Activated T-helper 2 cell treated with anti-CD3 and anti-CD28 coated beads, Interferon-gamma antibody, Interleukin-2, Interleukin-4, amounts not matched to agents 10 μg/mL and 5 μg/mL and 100 μg/mL, durations not matched to agents 14 hours and 24 hours and 36 hours (primary cell): ENCODE results near the gene ERAL1. TPM values are rescaled to one million over a fixed set of nuclear protein-coding genes. Genes with fewer than 3 reads are reported as not detected.
"Not testable (repeated sequence)": the region's sequence is repeated elsewhere in the genome, so short reads cannot be mapped to it uniquely, and the experiment has no call there.

Source experiments
- DNase-seq: peaks from one replicate; pipeline ENCODE4 v3.0.0; 2021; ENCODE audit warnings: low spot score
- H3K27ac Mint-ChIP-seq: one replicate; pipeline ENCODE4 v1.8.0; 2021; ENCODE audit warnings: mixed read lengths
- H3K27me3 Mint-ChIP-seq: one replicate; pipeline ENCODE4 v1.8.0; 2021; ENCODE audit warnings: low read depth, mixed read lengths
- H3K36me3 Mint-ChIP-seq: one replicate; pipeline ENCODE4 v1.8.0; 2021; ENCODE audit warnings: low read depth, mixed read lengths
- H3K4me1 Mint-ChIP-seq: one replicate; pipeline ENCODE4 v1.8.0; 2021; ENCODE audit warnings: low read depth, mixed read lengths
- H3K4me3 Mint-ChIP-seq: one replicate; pipeline ENCODE4 v1.8.0; 2021; ENCODE audit warnings: low read depth, mild to moderate bottlenecking, moderate library complexity, mixed read lengths
- H3K9me3 Mint-ChIP-seq: one replicate; pipeline ENCODE4 v1.8.0; 2021; ENCODE audit warnings: mixed read lengths
- intact Hi-C: fragments of 100-400 bp; cut with micrococcal nuclease; formaldehyde crosslinking; loops from one replicate; pipeline ENCODE4 v1.15.1; 2023
- total RNA-seq: library from RNA; stranded (reverse); gene quantifications from 2 replicates; pipeline ENCODE4 v1.2.3, GENCODE V29; 2022

Gene ERAL1
- total RNA-seq, 1 donor from 2014 or later: 60.4 TPM

DNA sequence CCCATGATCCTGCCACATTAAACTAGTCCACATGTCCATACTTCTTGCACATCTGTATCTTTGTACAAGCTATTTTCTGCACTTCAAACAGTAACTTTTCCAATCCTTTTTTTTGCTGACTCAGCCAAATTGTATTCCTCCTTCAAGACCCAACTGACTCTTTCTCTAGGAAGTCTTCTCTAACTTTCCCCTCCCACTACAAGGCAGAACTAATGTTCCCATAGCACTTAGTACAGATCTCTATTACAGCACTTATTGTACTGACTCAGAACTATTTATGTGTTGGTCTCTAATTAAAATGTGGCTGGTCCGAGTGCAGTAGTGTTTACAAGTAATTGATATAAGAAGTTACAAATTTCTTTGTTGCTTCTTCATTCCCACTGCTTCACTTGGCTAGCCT is 20.4 kb upstream of the ERAL1 start:
- Mint-ChIP-seq H3K4me1 (peaks cover 10% of the 10 kb centered on the region), H3K9me3 (no peaks in the 10 kb centered on the region), H3K27ac (no peak overlapping the region), H3K36me3 (peaks cover 19% of the 10 kb centered on the region), H3K4me3 (no peak overlapping the region), H3K27me3 (no peaks in the 10 kb centered on the region)
- intact Hi-C loops: no loop called here
- DNase-seq: no peak

DNA sequence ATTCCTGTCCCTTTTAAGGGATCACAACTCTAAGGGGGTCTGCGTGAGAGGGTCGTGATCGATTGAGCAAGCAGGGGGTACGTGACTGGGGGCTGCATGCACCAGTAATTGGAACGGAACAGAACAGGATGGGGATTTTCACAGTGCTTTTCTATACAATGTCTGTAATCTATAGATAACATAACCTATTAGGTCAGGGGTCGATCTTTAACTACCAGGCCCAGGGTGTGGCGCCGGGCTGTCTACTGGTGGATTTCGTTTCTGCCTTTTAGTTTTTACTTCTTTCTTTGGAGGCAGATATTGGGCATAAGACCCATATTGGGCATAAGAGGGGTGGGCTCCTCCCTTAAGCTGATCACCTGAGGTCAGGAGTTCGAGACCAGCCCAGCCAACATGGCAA is 18.3 kb upstream of the ERAL1 start:
- H3K27me3 Mint-ChIP-seq, DNase-seq, intact Hi-C loops, H3K4me3 Mint-ChIP-seq, H3K27ac Mint-ChIP-seq, H3K9me3 Mint-ChIP-seq: not testable (repeated sequence)
- peaks cover 18% of the 10 kb centered on the region for H3K4me1 Mint-ChIP-seq
- peaks cover 15% of the 10 kb centered on the region for H3K36me3 Mint-ChIP-seq

DNA sequence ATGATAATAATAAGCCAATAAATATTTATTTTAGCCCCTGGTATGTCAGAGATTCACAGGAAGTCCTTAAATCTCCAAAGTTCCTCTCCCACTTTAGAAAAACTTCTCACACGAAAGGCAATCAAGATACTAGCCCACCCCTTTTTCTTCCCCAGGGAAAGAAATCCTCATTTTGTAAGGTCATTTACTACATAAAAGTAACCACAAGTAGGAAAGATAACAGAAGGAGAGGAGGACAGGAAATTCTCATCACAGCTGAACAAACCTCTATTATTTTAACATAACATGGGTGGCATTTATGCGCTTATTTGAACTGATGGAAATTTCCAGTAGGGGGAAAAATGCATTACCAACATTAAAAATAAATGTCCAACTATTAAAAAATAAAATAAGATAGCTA is 15.6 kb upstream of the ERAL1 start:
- peaks cover 21% of the 10 kb centered on the region for H3K4me1 Mint-ChIP-seq
- H3K9me3 Mint-ChIP-seq: no peaks in the 10 kb centered on the region
- no peak overlapping the region for H3K4me3 Mint-ChIP-seq
- intact Hi-C loops: no loop called here
- DNase-seq: no peak
- no peak overlapping the region for H3K27ac Mint-ChIP-seq
- H3K27me3 Mint-ChIP-seq: no peaks in the 10 kb centered on the region
- H3K36me3 Mint-ChIP-seq: peaks cover 12% of the 10 kb centered on the region

DNA sequence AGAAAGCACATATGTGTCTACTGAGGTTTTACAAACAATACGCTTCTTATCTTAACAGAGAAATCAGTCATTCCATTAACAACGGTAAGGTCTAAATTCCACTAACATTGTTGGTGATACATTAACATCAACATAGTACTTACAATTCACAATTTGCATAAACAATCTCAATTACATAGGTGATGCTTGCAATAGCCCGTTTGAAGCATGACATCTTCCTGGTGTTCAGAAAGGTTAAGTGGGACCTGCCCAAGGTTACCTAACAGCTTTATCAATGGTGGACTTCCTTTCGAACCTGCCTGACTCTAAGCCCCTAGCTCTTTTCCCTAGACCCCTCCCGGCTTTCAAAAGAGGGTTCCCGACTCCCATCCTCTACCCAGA is 12.9 kb upstream of the ERAL1 start:
- Mint-ChIP-seq H3K9me3 (no peaks in the 10 kb centered on the region), H3K27ac (peak overlapping the region; percentile 96), H3K27me3 (no peaks in the 10 kb centered on the region), H3K4me1 (peaks cover 19% of the 10 kb centered on the region), H3K36me3 (peaks cover 10% of the 10 kb centered on the region), H3K4me3 (peak overlapping the region; percentile 98)
- intact Hi-C loops: loop anchor here (2.0 to 5.0 kb wide), 4 partner anchors 29 to 115 kb away; partner anchors contain the start of genes NEK8, PHF12 and TLCD1
- DNase-seq: no peak

DNA sequence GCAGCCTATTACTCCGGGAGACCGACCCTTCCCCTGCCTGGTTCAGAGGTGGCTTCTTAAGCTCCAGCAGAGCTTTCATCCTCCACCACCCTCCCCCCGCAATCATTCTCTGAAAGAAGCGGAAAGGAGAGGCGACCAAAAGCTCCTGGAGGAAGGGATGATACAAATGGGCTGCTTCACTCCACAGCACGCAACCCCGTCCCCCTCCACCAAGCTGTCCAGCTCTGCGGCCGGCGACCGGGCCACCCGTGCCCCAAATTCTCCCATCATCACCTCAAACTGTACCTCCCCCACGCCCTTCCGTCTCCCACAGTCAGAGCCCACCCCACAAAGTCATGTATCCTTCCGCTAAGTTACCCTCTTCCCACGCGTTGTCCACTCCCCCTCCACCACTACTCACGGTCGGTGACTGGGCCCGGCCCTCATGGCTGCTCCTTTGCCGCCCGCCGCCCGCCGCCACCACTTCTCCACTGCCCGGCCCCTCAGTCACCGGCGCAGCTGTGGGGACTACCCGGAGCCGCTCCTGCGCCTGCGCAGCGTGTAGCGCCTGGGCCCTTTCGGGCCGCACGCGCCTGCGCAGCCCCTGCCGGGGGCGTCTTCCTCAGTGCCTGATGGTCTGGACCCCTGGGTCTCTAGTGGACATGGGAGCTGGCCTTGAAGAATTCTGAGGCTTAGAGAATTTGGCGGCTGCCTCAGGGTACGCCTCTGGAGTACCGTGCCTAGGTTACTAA is 12.4 kb upstream of the ERAL1 start, which contains the start of gene FAM222B:
TSS of gene FAM222B (minus strand) at position 509 of the 731 bp plus-strand sequence. CDS start 76,123 bp downstream, outside the sequence.
- Mint-ChIP-seq H3K27ac (peak within 1 kb of the TSS; percentile 96), H3K27me3 (no peaks in the 10 kb centered on the region), H3K36me3 (peaks cover 10% of the 10 kb centered on the region), H3K4me3 (peak within 1 kb of the TSS; percentile 98), H3K9me3 (no peaks in the 10 kb centered on the region), H3K4me1 (peaks cover 19% of the 10 kb centered on the region)
- peak; percentile 84 for DNase-seq
- intact Hi-C loops: loop anchor here (2.0 to 5.0 kb wide), 4 partner anchors 30 to 115 kb away; partner anchors contain the start of genes NEK8, PHF12 and TLCD1

DNA sequence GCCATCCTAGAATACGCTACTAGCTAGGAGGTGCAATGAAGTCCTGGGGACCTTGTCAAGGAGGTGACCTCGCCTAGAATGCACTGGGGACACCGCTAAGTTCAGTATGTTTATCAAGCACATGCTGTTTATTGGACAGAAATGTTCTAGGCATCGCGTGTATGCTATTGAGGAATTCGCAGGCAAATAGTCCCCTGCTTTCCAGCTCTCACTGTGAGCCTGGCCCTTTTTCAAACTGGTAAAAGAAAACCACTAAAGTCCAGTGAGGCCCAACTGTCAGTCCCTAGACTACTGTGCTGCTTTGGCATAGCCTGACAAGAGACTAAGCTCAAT is 11.0 kb upstream of the ERAL1 start:
- Mint-ChIP-seq H3K27ac (peak overlapping the region; percentile 30), H3K9me3 (no peaks in the 10 kb centered on the region), H3K27me3 (no peaks in the 10 kb centered on the region), H3K4me1 (peaks cover 19% of the 10 kb centered on the region), H3K36me3 (peaks cover 10% of the 10 kb centered on the region), H3K4me3 (peak overlapping the region; percentile 54)
- intact Hi-C loops: loop anchor here (2.0 to 5.0 kb wide), 4 partner anchors 31 to 116 kb away; partner anchors contain the start of genes NEK8, PHF12 and TLCD1
- DNase-seq: no peak

DNA sequence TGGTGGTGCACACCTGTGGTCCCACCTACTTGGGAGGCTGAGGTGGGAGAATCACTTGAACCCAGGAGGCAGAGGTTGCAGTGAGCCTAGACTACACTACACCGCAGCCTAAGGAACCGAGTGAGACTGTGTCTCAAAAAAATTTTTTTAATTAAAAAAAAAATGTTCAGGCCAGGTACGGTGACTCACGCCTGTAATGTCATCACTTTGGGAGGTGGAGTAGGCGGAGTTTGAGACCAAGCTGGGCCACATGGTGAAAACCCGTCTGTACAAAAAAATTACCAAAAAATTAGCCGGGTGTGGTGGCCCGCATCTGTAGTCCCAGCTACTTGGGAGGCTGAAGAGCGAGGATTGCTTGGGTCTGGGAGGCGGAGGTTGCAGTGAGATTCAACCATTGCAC is 8.6 kb upstream of the ERAL1 start:
- Mint-ChIP-seq H3K4me3 (no peak overlapping the region), H3K27me3 (no peaks in the 10 kb centered on the region), H3K4me1 (peaks cover 12% of the 10 kb centered on the region), H3K36me3 (peaks cover 5% of the 10 kb centered on the region), H3K27ac (no peak overlapping the region), H3K9me3 (no peaks in the 10 kb centered on the region)
- intact Hi-C loops: no loop called here
- no peak for DNase-seq

DNA sequence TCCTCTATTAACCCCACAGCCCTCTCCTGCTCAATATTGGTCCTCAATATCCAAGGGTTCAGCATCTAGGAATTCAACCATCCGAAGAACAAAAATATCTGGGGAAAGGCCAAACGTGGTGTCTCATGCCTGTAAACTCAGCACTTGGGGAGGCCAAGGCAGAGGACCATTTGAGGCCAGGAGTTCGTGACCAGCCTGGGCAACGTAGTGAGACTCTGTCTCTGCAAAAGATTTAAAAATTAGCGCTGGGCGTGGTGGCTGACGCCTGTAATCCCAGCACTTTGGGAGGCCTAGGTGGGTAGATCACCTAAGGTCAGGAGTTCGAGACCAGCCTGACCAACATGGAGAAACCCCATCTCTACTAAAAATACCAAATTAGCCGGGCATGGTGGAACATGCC is 8.1 kb upstream of the ERAL1 start:
- not testable (repeated sequence) for DNase-seq

DNA sequence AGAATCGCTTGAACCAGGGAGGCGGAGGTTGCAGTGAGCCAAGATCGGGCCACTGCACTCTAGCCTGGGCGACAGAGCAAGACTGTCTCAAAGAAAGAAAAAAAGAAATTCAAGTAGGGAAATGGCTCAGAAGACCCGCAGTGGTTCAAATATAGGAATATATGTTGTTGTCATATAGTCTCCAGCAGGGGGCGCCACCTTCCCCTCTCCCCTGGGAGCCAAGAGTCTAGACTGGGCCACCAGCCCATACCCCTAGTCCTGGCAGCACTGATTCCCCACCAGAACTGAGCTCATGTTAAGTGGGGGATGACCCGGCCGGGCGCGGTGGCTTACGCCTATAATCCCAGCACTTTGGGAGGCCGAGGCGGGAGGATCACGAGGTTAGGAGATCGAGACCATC is 6.1 kb upstream of the ERAL1 start:
- H3K27ac Mint-ChIP-seq, H3K27me3 Mint-ChIP-seq, H3K9me3 Mint-ChIP-seq, H3K4me3 Mint-ChIP-seq, H3K36me3 Mint-ChIP-seq, H3K4me1 Mint-ChIP-seq, intact Hi-C loops: not testable (repeated sequence)
- DNase-seq: peak; percentile 38

More for the DNA sequence above, 8.1 kb upstream of the ERAL1 start:
- intact Hi-C loops, H3K4me3 Mint-ChIP-seq, H3K9me3 Mint-ChIP-seq, H3K27me3 Mint-ChIP-seq, H3K36me3 Mint-ChIP-seq, H3K27ac Mint-ChIP-seq: not testable (repeated sequence)
- H3K4me1 Mint-ChIP-seq: peaks cover 10% of the 10 kb centered on the region

DNA sequence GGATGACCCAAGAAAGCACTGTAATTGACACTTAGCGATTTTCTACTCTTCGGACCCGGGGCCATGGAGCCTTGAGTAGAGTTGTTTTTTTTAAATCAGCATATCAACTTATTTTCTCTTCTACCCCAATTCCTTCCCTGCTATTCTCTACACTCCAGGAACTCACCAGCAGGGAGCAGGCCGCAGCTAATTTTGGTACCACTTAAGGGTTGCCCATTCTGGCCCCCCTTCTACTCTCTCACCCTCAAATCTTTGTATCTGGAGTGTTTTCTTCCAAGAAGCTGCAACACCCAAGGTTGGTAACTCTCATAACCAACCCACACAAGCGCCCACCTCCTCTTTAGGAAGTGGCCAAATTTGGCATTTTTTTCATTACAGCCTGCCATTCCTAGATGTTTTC is 5.5 kb upstream of the ERAL1 start:
- intact Hi-C loops: no loop called here

DNA sequence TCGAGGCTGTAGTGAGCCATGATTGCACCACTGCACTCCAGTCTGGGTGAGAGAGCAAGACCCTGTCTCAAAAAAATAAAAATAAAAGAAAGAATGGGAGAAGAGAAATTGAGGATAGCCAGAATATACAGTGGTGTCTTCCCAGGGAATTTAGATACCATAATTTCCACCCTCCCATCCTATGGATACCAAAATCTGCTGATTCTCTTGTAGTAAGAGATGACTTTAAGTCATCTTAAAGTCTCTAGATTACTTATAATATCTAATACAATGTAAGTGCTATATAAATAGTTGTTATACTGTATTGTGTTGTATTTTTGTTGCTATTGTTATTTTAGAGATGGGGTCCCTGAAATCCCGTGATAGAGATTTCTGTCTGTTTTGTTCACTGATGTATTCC is 1.5 kb upstream of the ERAL1 start:
- intact Hi-C loops: no loop called here
- H3K4me1 Mint-ChIP-seq: peaks cover 25% of the 10 kb centered on the region
- no peak for DNase-seq
- peak overlapping the region; percentile 8 for H3K4me3 Mint-ChIP-seq
- no peaks in the 10 kb centered on the region for H3K9me3 Mint-ChIP-seq
- H3K27ac Mint-ChIP-seq: no peak overlapping the region
- peaks cover 22% of the 10 kb centered on the region for H3K36me3 Mint-ChIP-seq
- no peaks in the 10 kb centered on the region for H3K27me3 Mint-ChIP-seq

More for the DNA sequence above, 5.5 kb upstream of the ERAL1 start:
- peaks cover 6% of the 10 kb centered on the region for H3K4me1 Mint-ChIP-seq
- no peaks in the 10 kb centered on the region for H3K27me3 Mint-ChIP-seq
- H3K27ac Mint-ChIP-seq: no peak overlapping the region
- H3K4me3 Mint-ChIP-seq: no peak overlapping the region
- DNase-seq: no peak
- H3K36me3 Mint-ChIP-seq: no peaks in the 10 kb centered on the region
- H3K9me3 Mint-ChIP-seq: no peaks in the 10 kb centered on the region

DNA sequence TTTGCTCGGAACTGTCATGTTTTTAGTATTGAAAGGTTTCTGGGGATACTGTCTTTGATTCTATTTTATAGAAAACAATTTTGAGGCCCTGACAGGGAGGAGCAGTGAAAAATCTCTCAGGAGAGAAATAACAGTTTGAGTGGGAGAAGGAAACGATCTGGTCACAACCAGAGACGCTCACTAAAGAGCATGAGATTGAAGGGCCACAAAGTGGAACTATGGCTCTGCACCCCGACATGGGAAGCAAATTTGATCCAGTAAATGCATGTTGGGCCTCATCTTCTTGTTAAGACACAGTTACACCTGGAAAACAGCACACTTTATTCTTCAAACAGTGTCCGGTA is 492 bp downstream of the ERAL1 start:
- no peak for DNase-seq
- intact Hi-C loops: loop anchor here (1.0 to 2.0 kb wide), 2 partner anchors 16 to 47 kb away; partner anchors contain the start of gene DHRS13
- Mint-ChIP-seq H3K4me1 (peaks cover 24% of the 10 kb centered on the region), H3K4me3 (peak overlapping the region; percentile 86), H3K36me3 (peaks cover 36% of the 10 kb centered on the region), H3K27ac (peak overlapping the region; percentile 89), H3K27me3 (no peaks in the 10 kb centered on the region), H3K9me3 (no peaks in the 10 kb centered on the region)

DNA sequence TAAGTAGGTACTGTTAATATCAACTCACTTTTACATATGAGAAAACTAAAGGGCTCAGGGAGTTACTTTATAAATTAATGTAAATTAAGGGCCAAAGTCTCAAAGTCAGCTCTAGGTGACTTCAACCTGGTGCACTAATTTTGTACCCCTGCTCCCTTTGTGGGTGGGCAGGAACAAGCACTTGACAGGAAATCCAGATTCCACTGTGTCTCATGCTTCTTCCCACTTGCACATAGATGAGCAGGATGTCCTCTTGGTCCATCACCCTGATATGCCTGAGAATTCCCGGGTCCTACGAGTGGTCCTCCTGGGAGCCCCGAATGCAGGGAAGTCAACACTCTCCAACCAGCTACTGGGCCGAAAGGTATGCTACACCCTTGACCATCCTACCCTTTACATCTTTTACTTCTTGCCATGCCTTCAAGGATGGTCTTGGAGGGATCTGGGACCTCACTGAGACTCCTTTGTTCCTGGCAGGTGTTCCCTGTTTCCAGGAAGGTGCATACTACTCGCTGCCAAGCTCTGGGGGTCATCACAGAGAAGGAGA is 1.3 kb downstream of the ERAL1 start:
- intact Hi-C loops: no loop called here
- no peak overlapping the region for H3K27ac Mint-ChIP-seq
- H3K4me1 Mint-ChIP-seq: peaks cover 24% of the 10 kb centered on the region
- H3K9me3 Mint-ChIP-seq: no peaks in the 10 kb centered on the region
- H3K27me3 Mint-ChIP-seq: no peaks in the 10 kb centered on the region
- peaks cover 40% of the 10 kb centered on the region for H3K36me3 Mint-ChIP-seq
- no peak for DNase-seq
- H3K4me3 Mint-ChIP-seq: peak overlapping the region; percentile 86
